Epithelial cell of esophagus (primary cell): ENCODE measurements around the gene ANXA11.

Experiments used
- DNase-seq: peaks from one replicate; pipeline ENCODE4 v3.0.0; 2010; ENCODE audit warnings: low read depth
- H3K4me3 ChIP-seq: 2 replicates; pipeline ENCODE4 v1.5.1; 2011; ENCODE audit warnings: mild to moderate bottlenecking, low read length, control low read depth
- CTCF ChIP-seq: IDR thresholded peaks from 2 replicates; pipeline ENCODE4 v1.5.1; 2011; ENCODE audit warnings: low read depth, mild to moderate bottlenecking, low read length, control low read depth, inconsistent platforms; ENCODE audit not compliant: insufficient read depth; ENCODE audit errors: missing control alignments

The ANXA11 gene

GRCh38 chr10:80110986-80111385 lies 94.4 kb downstream of the ANXA11 start:
- no peak for TF ChIP-seq CTCF
- no peak for DNase-seq
- H3K4me3 ChIP-seq, result no peak overlapping the region

- H3K4me3 ChIP-seq, result no peak overlapping the region
- DNase-seq, result no peak
- TF ChIP-seq CTCF, result no peak
These were observed 96.6 kb downstream of the ANXA11 start for GRCh38 chr10:80108576-80109239.

- no peak for DNase-seq
- no peak overlapping the region for H3K4me3 ChIP-seq
- no peak for TF ChIP-seq CTCF
These were observed 101.0 kb downstream of the ANXA11 start for GRCh38 chr10:80104066-80104926.
